MCF 10A (cell line): ENCODE results near the gene SMIM10L2A. TPM values are rescaled to one million over a fixed set of nuclear protein-coding genes. Genes with fewer than 3 reads are reported as not detected.
"Not testable (repeated sequence)": the region's sequence is repeated elsewhere in the genome, so short reads cannot be mapped to it uniquely, and the experiment has no call there.

ENCODE experiments used
- BruUV-seq: library from RNA; stranded (reverse); fragments of 400-500 nt; replicated peaks from 2 replicates; lab custom pipeline; 2021; lab: Mats Ljungman, UMichigan
- CTCF ChIA-PET: fragments of 300-600 bp; sonication (Branson Sonifier 250); formaldehyde crosslinking; extraction: SDS; loops from one replicate; lab custom pipeline; 2021; ENCODE audit warnings: antibody characterized with exemption, inconsistent platforms; lab: Yijun Ruan, JAX
- POLR2A ChIA-PET: fragments of 300-600, 350-650 bp; sonication (Branson Sonifier 250); formaldehyde crosslinking; extraction: SDS; loops from one replicate; lab custom pipeline; 2020; ENCODE audit warnings: antibody characterized with exemption, inconsistent platforms; lab: Yijun Ruan, JAX
- DNase-seq: peaks from one replicate; pipeline ENCODE4 v3.0.0-alpha.2; 2018; ENCODE audit not compliant: unreplicated experiment
- H3K27ac Mint-ChIP-seq: one replicate; pipeline ENCODE4 v1.8.0; 2022; ENCODE audit warnings: mild to moderate bottlenecking, low read depth, mixed read lengths; ENCODE audit not compliant: unreplicated experiment
- H3K27me3 Mint-ChIP-seq: one replicate; pipeline ENCODE4 v1.8.0; 2022; ENCODE audit warnings: mixed read lengths; ENCODE audit not compliant: insufficient read depth, unreplicated experiment
- H3K36me3 Mint-ChIP-seq: one replicate; pipeline ENCODE4 v1.8.0; 2022; ENCODE audit warnings: mild to moderate bottlenecking, moderate library complexity, mixed read lengths; ENCODE audit not compliant: insufficient read depth, unreplicated experiment
- H3K4me1 Mint-ChIP-seq: one replicate; pipeline ENCODE4 v1.8.0; 2022; ENCODE audit warnings: mixed read lengths; ENCODE audit not compliant: insufficient read depth, unreplicated experiment
- H3K4me3 Mint-ChIP-seq: one replicate; pipeline ENCODE4 v1.8.0; 2022; ENCODE audit warnings: mild to moderate bottlenecking, moderate library complexity, mixed read lengths; ENCODE audit not compliant: unreplicated experiment
- H3K9me3 Mint-ChIP-seq: one replicate; pipeline ENCODE4 v1.8.0; 2022; ENCODE audit warnings: mixed read lengths; ENCODE audit not compliant: unreplicated experiment
- intact Hi-C: fragments of 100-400 bp; cut with micrococcal nuclease; formaldehyde crosslinking; loops from 2 replicates; pipeline ENCODE4 v1.14.1; 2022
- total RNA-seq: library from RNA; stranded (reverse); gene quantifications from 2 replicates; pipeline ENCODE4 v1.2.3, GENCODE V29; 2022
- TF ChIP-seq, protein P1 (sequence below): fragments of 200-600 bp; IDR thresholded peaks from one replicate; pipeline ENCODE4 v1.8.0; 2022; ENCODE audit warnings: antibody characterized with exemption, mild to moderate bottlenecking; ENCODE audit not compliant: unreplicated experiment

Gene SMIM10L2A
- total RNA-seq, 1 experiment from 2014 or later = 0.16 TPM

DNA sequence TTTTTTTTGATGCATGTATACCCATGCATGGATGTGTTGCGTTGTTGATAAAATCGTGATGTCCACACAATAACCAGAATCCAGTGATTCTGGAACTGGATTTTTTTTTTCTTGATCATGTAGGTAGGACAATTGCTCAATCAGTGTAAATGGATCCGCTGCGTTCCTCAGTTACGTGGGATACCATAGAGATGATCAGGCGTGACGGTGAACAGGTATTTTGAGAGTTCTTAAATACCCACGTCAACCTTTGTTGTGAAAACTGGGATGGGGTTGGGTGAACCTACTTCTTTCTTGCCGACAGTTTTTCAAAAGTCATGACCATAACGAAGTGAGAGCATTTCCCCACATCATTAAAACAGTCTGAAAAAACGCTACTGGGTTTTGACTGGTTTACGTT is 913 bp upstream of the SMIM10L2A start:
- Mint-ChIP-seq H3K9me3 (no peaks in the 10 kb centered on the region), H3K36me3 (no peaks in the 10 kb centered on the region), H3K27me3 (peaks cover 23% of the 10 kb centered on the region), H3K4me1 (peaks cover 7% of the 10 kb centered on the region), H3K27ac (no peak overlapping the region), H3K4me3 (peak overlapping the region; percentile 32)
- CTCF ChIA-PET = no interaction called here
- no TSS peak for BruUV-seq
- intact Hi-C loops = no loop called here
- POLR2A ChIA-PET = no interaction called here
- TF ChIP-seq, protein P1, sequence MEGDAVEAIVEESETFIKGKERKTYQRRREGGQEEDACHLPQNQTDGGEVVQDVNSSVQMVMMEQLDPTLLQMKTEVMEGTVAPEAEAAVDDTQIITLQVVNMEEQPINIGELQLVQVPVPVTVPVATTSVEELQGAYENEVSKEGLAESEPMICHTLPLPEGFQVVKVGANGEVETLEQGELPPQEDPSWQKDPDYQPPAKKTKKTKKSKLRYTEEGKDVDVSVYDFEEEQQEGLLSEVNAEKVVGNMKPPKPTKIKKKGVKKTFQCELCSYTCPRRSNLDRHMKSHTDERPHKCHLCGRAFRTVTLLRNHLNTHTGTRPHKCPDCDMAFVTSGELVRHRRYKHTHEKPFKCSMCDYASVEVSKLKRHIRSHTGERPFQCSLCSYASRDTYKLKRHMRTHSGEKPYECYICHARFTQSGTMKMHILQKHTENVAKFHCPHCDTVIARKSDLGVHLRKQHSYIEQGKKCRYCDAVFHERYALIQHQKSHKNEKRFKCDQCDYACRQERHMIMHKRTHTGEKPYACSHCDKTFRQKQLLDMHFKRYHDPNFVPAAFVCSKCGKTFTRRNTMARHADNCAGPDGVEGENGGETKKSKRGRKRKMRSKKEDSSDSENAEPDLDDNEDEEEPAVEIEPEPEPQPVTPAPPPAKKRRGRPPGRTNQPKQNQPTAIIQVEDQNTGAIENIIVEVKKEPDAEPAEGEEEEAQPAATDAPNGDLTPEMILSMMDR = no peak
- no peak for DNase-seq

DNA sequence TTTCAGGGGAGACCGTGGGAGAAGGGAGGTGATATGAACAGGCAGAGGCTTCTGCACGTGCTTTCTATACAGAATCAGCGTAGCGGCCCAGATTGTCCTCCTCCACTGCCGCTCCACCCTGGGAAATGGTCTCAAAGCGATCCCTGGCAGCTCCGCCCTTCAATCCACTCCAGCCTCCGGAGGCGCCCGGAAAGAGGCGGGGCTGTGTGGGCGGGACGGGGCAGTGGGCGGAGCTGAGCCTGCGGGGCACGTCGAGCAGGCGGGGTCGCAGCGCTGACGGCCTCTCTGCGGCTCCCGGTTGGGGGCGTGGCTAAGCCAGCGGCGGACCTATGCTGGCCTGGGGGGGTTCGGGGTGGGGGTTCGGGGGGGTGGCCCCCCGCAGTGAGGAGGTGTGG is 210 bp upstream of the SMIM10L2A start:
- H3K27ac Mint-ChIP-seq = no peak overlapping the region
- ChIA-PET POLR2A (no interaction called here), CTCF (no interaction called here)

DNA sequence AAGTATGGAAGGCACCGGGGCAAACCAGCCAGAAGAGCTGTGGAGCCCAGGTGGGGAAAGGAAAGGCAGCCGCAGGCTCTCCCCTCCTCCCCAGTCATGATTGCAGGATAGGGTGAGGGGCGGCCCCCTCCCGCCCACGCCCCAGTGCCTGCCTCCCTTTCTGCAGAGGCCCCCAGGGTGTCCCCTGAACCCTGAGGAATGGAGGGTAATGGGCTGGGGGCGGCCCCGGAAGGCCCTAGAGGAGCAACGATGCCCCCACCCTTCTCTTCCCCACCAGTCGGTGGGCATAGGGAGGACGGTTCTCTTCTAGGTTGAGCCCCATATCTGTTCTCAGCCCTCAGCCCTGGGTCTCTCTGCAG is 1.0 kb downstream of the SMIM10L2A start:
- peaks cover 23% of the 10 kb centered on the region for H3K27me3 Mint-ChIP-seq
- CTCF ChIA-PET, BruUV-seq, DNase-seq, H3K27ac Mint-ChIP-seq, POLR2A ChIA-PET, H3K9me3 Mint-ChIP-seq, intact Hi-C loops, H3K36me3 Mint-ChIP-seq, H3K4me1 Mint-ChIP-seq: not testable (repeated sequence)
- H3K4me3 Mint-ChIP-seq = peak overlapping the region; percentile 33

More for the DNA sequence above, 210 bp upstream of the SMIM10L2A start:
- peaks cover 17% of the 10 kb centered on the region for H3K27me3 Mint-ChIP-seq
- intact Hi-C loops = no loop called here
- no TSS peak for BruUV-seq
- no peaks in the 10 kb centered on the region for H3K36me3 Mint-ChIP-seq
- H3K9me3 Mint-ChIP-seq = no peaks in the 10 kb centered on the region
- TF ChIP-seq, protein P1 = no peak
- H3K4me3 Mint-ChIP-seq = peak overlapping the region; percentile 32
- H3K4me1 Mint-ChIP-seq = peaks cover 7% of the 10 kb centered on the region
- peak; percentile 27 for DNase-seq

DNA sequence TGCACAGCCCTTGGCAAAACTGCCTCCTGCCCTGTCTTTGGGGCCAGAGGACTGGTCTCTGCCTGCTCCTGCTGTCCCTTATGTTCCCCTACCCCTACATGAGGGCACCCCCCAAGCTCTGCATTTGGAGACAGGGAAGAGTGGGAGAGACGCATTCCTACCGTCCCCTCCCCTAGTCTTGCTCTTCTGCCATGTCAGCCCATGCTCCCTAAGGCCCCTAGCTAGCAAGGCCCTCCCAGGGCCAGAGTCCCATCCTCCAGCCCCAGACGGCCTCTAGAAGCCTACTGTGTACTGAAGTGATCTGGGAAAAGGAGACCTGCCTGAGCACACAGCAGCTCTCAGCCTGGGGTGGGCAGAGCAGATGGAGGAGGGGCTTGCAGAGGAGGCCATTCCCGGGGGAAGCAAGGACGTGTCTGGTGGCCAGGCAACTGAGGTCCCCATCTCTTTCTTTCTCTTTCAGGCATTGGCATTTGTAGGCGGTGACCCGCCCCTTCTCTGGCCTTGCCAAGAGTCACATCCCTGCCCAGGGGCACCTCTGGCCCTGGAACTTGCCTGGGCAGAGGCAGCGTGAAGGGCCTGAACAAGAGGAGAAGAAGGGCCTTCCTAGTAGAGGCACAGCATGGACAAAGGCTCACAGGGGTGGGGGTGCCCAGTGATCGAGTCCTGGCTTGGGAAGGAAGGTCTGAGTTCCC is 1.6 kb downstream of the SMIM10L2A start:
- intact Hi-C loops, H3K4me1 Mint-ChIP-seq, POLR2A ChIA-PET, BruUV-seq, H3K36me3 Mint-ChIP-seq, H3K9me3 Mint-ChIP-seq, CTCF ChIA-PET, H3K27ac Mint-ChIP-seq: not testable (repeated sequence)
- peak; percentile 6 for DNase-seq
- H3K4me3 Mint-ChIP-seq = peak overlapping the region; percentile 33
- peaks cover 22% of the 10 kb centered on the region for H3K27me3 Mint-ChIP-seq

DNA sequence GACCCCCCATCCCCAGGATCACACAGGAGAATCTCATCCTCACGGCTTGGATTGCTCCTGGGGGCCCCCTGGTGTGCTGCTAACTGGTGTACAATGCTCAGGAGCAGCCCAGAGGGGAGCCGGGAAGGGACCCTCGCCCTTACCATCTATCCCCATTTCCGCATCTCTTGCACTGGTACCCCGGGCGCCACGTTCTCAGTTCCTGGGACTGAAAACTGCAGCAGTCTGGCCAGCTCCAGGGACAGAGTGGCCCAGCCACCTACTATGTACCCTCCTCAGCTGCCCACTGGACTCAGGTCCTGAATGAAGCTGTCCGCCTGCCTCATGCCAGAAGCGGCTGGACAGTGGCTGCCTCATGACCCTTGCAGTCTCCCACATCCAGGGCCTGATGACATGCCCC is 2.7 kb downstream of the SMIM10L2A start:
- no peaks in the 10 kb centered on the region for H3K9me3 Mint-ChIP-seq
- intact Hi-C loops = no loop called here
- BruUV-seq = no TSS peak
- ChIA-PET POLR2A (no interaction called here), CTCF (no interaction called here)
- H3K27ac Mint-ChIP-seq = no peak overlapping the region
- TF ChIP-seq, protein P1 = no peak
- H3K4me3 Mint-ChIP-seq = no peak overlapping the region
- DNase-seq = no peak
- no peaks in the 10 kb centered on the region for H3K36me3 Mint-ChIP-seq
- H3K4me1 Mint-ChIP-seq = peaks cover 7% of the 10 kb centered on the region
- H3K27me3 Mint-ChIP-seq = peaks cover 29% of the 10 kb centered on the region
